Gastroesophageal sphincter (tissue), 3 donors: ENCODE results near the gene SLC5A11.
"Not testable (repeated sequence)": the region's sequence is repeated elsewhere in the genome, so short reads cannot be mapped to it uniquely, and the experiment has no call there.

Experiments
- CTCF ChIP-seq, 4 experiments: fragments of 200-600 bp in 2 of 4; fragments of 450-650 bp in 2 of 4; sonication (generic) in 1 of 4; IDR thresholded peaks; one replicate each; pipeline ENCODE4 v1.5.1; 2017 to 2019; ENCODE audit warnings: antibody characterized with exemption in 4 of 4, mild to moderate bottlenecking in 2 of 4, moderate library complexity in 2 of 4
- EP300 ChIP-seq: sonication (generic); formaldehyde crosslinking; IDR thresholded peaks from one replicate; pipeline ENCODE4 v1.6.1; 2017; ENCODE audit warnings: antibody characterized with exemption, mild to moderate bottlenecking
- POLR2A ChIP-seq, 2 donors: fragments of 450-650 bp; IDR thresholded peaks; one replicate each; pipeline ENCODE4 v1.6.1; 2017; ENCODE audit warnings: antibody characterized with exemption in 2 of 2, mild to moderate bottlenecking in 2 of 2, moderate library complexity in 1 of 2
- POLR2AphosphoS5 ChIP-seq: sonication (generic); formaldehyde crosslinking; IDR thresholded peaks from one replicate; pipeline ENCODE4 v1.6.1; 2017; ENCODE audit warnings: antibody characterized with exemption

- TF ChIP-seq CTCF (IDR thresholded peaks at IDR 0.05); EP300; POLR2A (IDR thresholded peaks at IDR 0.05); POLR2AphosphoS5: not testable (repeated sequence)
These were observed 51.8 kb downstream of the SLC5A11 start for GRCh38 chr16:24897522-24897921.
